HK-2 (cell line): ENCODE measurements around the gene EID2.

Source experiments
- DNase-seq: peaks from one replicate; pipeline ENCODE4 v3.0.0-alpha.2; 2018; ENCODE audit not compliant: unreplicated experiment

The EID2 gene

DNA sequence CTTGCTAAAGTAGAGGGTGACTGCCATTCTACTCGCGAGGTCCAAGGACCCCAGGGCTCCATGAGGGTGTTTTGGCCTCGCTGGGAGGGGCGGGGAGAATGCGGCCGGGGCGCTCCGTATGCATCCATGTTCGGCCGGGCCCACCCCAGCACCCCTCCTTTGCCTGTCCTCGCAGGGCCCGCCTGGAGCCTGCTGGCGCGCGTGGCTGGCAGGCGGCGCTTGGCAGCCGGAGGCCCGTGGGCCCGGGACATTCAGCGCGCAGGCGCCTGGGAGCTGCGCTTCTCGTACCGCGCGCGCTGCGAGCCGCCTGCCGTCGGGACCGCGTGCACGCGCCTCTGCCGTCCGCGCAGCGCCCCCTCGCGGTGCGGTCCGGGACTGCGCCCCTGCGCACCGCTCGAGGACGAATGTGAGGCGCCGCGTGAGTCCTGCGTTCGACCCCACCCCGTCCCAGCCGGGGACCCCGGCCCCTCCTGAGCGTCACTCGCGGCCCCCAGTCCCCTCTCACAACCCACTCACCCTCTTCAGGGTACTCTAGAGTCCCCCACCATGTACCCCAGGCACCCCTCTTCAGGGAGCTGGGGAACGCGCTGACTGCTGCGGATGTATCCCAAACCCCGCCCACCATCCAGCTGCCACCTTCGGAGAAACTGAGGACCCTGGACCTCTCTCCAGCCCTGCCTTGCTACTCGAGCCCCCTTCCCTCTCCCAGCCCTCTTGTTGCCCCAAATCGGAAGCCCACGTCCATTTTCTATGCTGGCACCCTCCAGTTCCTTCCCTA lies 37.1 kb downstream of the EID2 start:
- DNase-seq: peak; percentile 75

- DNase-seq: no peak
Observed at GRCh38 chr19:39501340-39501739, 38.6 kb downstream of the EID2 start.

GRCh38 chr19:39500543-39500942 lies 39.4 kb downstream of the EID2 start:
- DNase-seq: no peak

DNA sequence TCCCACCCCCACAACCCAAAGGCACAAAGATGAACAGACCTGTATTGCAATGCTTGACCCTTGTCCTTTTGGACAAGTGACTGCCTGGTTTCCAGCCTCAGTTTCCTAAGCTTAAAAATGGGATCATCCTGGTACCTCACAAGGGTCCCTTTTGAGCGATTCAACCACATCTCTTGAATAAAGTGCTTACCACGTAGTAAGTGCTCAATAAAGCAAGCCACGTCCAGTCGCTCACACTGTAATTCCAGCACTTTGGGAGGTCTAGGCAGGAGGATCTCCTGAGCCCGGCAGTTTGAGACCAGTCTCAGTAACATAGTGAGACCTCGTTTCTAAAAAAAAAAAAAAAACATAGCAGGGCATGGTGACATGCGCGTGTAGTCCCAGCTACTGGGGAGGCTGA lies 40.0 kb downstream of the EID2 start:
- DNase-seq: no peak

GRCh38 chr19:39498798-39499642 lies 40.9 kb downstream of the EID2 start, which contains the start of gene DLL3:
TSS of gene DLL3 (plus strand) at chr19:39498947. CDS start at chr19:39498975, 28 bp downstream.
- no peak for DNase-seq

GRCh38 chr19:39497996-39498797 lies 41.8 kb downstream of the EID2 start:
- peak; percentile 52 for DNase-seq

- DNase-seq: no peak
Observed at GRCh38 chr19:39497701-39497995, 42.3 kb downstream of the EID2 start.

DNA sequence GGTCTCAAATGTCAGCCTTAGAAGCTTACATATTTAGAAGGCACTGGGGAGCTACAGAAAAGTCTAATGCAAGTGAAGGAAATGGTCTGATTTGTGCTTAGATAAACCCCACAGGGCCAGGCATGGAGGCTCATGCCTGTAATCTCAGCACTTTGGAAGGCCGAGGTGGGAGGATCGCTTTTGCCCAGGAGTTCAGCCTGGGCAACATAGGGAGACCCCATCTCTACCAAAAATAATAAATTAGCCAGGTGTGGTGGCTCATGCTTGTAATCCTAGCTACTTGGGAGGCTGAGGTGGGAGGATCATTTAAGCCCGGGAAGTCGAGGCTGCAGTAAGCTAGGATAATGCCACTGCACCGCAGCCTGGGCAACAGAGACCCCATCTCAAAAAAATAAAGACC lies 43.9 kb downstream of the EID2 start:
- DNase-seq: no peak

DNA sequence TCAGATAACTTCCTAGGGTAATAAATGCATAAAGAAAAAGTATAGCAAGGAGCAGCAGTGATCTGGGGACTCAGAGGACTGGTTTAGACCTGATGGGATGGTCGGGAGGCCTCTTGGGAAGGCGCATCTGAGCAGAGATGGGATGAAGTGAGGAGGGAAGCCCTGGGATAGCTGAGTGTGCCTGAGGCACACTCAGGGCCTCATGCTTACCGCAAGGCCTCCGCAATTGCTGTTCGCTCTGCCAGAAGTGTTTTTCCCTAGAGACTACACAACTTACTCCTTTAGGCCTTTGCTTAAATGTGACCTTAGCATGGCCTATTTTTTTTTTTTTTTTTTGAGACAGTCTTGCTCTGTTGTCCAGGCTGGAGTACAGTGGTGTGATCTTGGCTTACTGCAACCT lies 45.3 kb downstream of the EID2 start:
- DNase-seq: no peak

DNA sequence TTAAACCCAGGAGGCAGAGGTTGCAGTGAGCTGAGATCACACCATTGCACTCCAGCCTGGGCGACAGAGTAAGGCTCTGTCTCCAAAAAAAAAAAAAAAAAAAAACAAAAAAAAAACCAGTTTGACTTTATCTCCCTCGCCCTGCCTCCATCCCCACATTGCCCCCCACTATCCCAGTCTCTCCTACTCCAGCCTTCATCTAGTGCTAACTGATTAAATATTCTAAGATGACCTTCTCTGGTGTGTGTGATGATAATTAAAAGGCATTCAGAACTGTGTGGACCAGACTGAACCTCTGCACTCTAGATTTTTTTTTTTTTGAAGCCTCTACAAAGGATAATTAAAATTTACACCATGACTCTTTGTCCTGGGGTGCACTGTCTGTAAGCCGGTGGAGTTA lies 47.2 kb downstream of the EID2 start:
- no peak for DNase-seq

GRCh38 chr19:39492225-39492624 lies 47.7 kb downstream of the EID2 start:
- no peak for DNase-seq

- no peak for DNase-seq
Observed at GRCh38 chr19:39489756-39490155, 50.2 kb downstream of the EID2 start.
